Naive B cell (primary cell): ENCODE results near the gene OSBPL9. TPM values are rescaled to one million over a fixed set of nuclear protein-coding genes. Genes with fewer than 3 reads are reported as not detected.
A peak's percentile ranks its signal among the peaks of the same experiment; 100 is the strongest.

Source experiments
- ATAC-seq, 2 donors: fragments of 150-1000 bp; cut with Tn5 transposase; 2 replicates each; pipeline ENCODE4 v1.10.0; 2021; ENCODE audit warnings: low read depth in 2 of 2, mild to moderate bottlenecking in 2 of 2, moderate library complexity in 2 of 2
- DNase-seq: peaks from one replicate; pipeline ENCODE4 v3.0.0; 2022
- H3K27ac Mint-ChIP-seq, 6 donors: one replicate each; pipeline ENCODE4 v1.8.0; 2020 to 2022; ENCODE audit warnings: mild to moderate bottlenecking in 6 of 6, mixed read lengths in 6 of 6, moderate library complexity in 5 of 6, inconsistent platforms in 2 of 6
- H3K27me3 Mint-ChIP-seq, 3 donors: one replicate each; pipeline ENCODE4 v1.8.0; 2021 to 2022; ENCODE audit warnings: mixed read lengths in 3 of 3, mild to moderate bottlenecking in 1 of 3
- H3K36me3 Mint-ChIP-seq, 2 donors: one replicate each; pipeline ENCODE4 v1.8.0; 2020 to 2022; ENCODE audit warnings: mixed read lengths in 2 of 2, inconsistent platforms in 1 of 2, mild to moderate bottlenecking in 1 of 2
- H3K4me1 Mint-ChIP-seq, 3 donors: one replicate each; pipeline ENCODE4 v1.8.0; 2020 to 2022; ENCODE audit warnings: mixed read lengths in 3 of 3, inconsistent platforms in 1 of 3, mild to moderate bottlenecking in 1 of 3, moderate library complexity in 1 of 3
- H3K4me3 Mint-ChIP-seq, 8 donors: one replicate each; pipeline ENCODE4 v1.8.0; 2020 to 2022; ENCODE audit warnings: mild to moderate bottlenecking in 8 of 8, mixed read lengths in 8 of 8, moderate library complexity in 8 of 8, inconsistent platforms in 2 of 8
- H3K9me3 Mint-ChIP-seq, 7 donors: one replicate each; pipeline ENCODE4 v1.8.0; 2020 to 2022; ENCODE audit warnings: mixed read lengths in 7 of 7, mild to moderate bottlenecking in 5 of 7, inconsistent platforms in 2 of 7, moderate library complexity in 1 of 7
- polyA plus RNA-seq, 6 donors: library from polyadenylated mRNA; unstranded; fragments of 300-500 nt; fragmentation: Illumina TruSeq; gene quantifications; one replicate each; pipeline ENCODE4 v1.2.3, GENCODE V29; 2021; ENCODE audit warnings: low read depth in 6 of 6

The OSBPL9 gene
- polyA plus RNA-seq, 6 donors from 2014 or later, result 46.7 to 77.8 (median 52.9) TPM

GRCh38 chr1:51733793-51734522 is 117.1 kb downstream of the OSBPL9 start:
- Mint-ChIP-seq H3K4me3 (no peak overlapping the region), H3K36me3 (no peaks in the 10 kb centered on the region), H3K27me3 (no peaks in the 10 kb centered on the region), H3K4me1 (peaks cover 25 to 52% (median 45%) of the 10 kb centered on the region in 3 donors), H3K9me3 (no peaks in the 10 kb centered on the region), H3K27ac (peak overlapping the region in 1 of 6 donors; percentile 70)
- no peak for DNase-seq
- no peak for ATAC-seq

GRCh38 chr1:51734896-51735745 is 118.2 kb downstream of the OSBPL9 start:
- ATAC-seq (no peak), DNase-seq (no peak)
- peaks cover 29 to 55% (median 44%) of the 10 kb centered on the region in 3 donors for H3K4me1 Mint-ChIP-seq
- H3K27me3 Mint-ChIP-seq, result no peaks in the 10 kb centered on the region
- no peaks in the 10 kb centered on the region for H3K9me3 Mint-ChIP-seq
- peak overlapping the region in 4 of 6 donors; percentile 4 to 57 (median 20) for H3K27ac Mint-ChIP-seq
- H3K4me3 Mint-ChIP-seq, result peak overlapping the region in 1 of 8 donors; percentile 3
- no peaks in the 10 kb centered on the region for H3K36me3 Mint-ChIP-seq

- Mint-ChIP-seq H3K27ac (peak overlapping the region in 3 of 6 donors; percentile 1 to 5 (median 4)), H3K27me3 (no peaks in the 10 kb centered on the region), H3K4me3 (no peak overlapping the region), H3K4me1 (peaks cover 32 to 55% (median 39%) of the 10 kb centered on the region in 3 donors), H3K9me3 (no peaks in the 10 kb centered on the region), H3K36me3 (no peaks in the 10 kb centered on the region)
- DNase-seq, result no peak
- ATAC-seq, result no peak
Observed at GRCh38 chr1:51735746-51736254, 118.9 kb downstream of the OSBPL9 start.

- Mint-ChIP-seq H3K27me3 (no peaks in the 10 kb centered on the region), H3K27ac (peak overlapping the region in 1 of 6 donors; percentile 63), H3K4me1 (peaks cover 40 to 60% (median 42%) of the 10 kb centered on the region in 3 donors), H3K36me3 (peaks cover 2 to 3% of the 10 kb centered on the region in 2 donors), H3K4me3 (no peak overlapping the region), H3K9me3 (no peaks in the 10 kb centered on the region)
- ATAC-seq, result no peak
- no peak for DNase-seq
Observed at GRCh38 chr1:51736702-51737101, 119.8 kb downstream of the OSBPL9 start.

- Mint-ChIP-seq H3K36me3 (peaks cover 4 to 8% of the 10 kb centered on the region in 2 donors), H3K9me3 (no peaks in the 10 kb centered on the region), H3K27me3 (no peaks in the 10 kb centered on the region), H3K27ac (peak overlapping the region in 2 of 6 donors; percentile 71 to 74), H3K4me1 (peaks cover 29 to 47% (median 33%) of the 10 kb centered on the region in 3 donors), H3K4me3 (no peak overlapping the region)
- DNase-seq (no peak), ATAC-seq (no peak)
Observed at GRCh38 chr1:51738681-51739080, 121.8 kb downstream of the OSBPL9 start.

- ATAC-seq, result no peak
Observed at GRCh38 chr1:51740652-51741051, 123.8 kb downstream of the OSBPL9 start.

GRCh38 chr1:51741121-51741681 is 124.3 kb downstream of the OSBPL9 start:
- H3K27ac Mint-ChIP-seq, result peak overlapping the region in 2 of 6 donors; percentile 18 to 29
- peaks cover 8% of the 10 kb centered on the region in 2 donors for H3K36me3 Mint-ChIP-seq
- H3K27me3 Mint-ChIP-seq, result no peaks in the 10 kb centered on the region
- DNase-seq (no peak), ATAC-seq (no peak)
- H3K9me3 Mint-ChIP-seq, result no peaks in the 10 kb centered on the region
- no peak overlapping the region for H3K4me3 Mint-ChIP-seq
- H3K4me1 Mint-ChIP-seq, result peaks cover 12 to 38% (median 26%) of the 10 kb centered on the region in 3 donors

More at GRCh38 chr1:51740652-51741051, 123.8 kb downstream of the OSBPL9 start:
- Mint-ChIP-seq H3K4me3 (no peak overlapping the region), H3K36me3 (peaks cover 8% of the 10 kb centered on the region in 2 donors), H3K9me3 (no peaks in the 10 kb centered on the region), H3K27me3 (no peaks in the 10 kb centered on the region), H3K27ac (peak overlapping the region in 2 of 6 donors; percentile 15 to 18), H3K4me1 (peaks cover 13 to 41% (median 26%) of the 10 kb centered on the region in 3 donors)
- no peak for DNase-seq

GRCh38 chr1:51744506-51745303 is 127.8 kb downstream of the OSBPL9 start:
- Mint-ChIP-seq H3K9me3 (no peaks in the 10 kb centered on the region), H3K4me3 (no peak overlapping the region), H3K4me1 (peaks cover 11 to 22% (median 20%) of the 10 kb centered on the region in 3 donors), H3K27me3 (no peaks in the 10 kb centered on the region), H3K36me3 (peaks cover 8% of the 10 kb centered on the region in 2 donors), H3K27ac (peak overlapping the region in 1 of 6 donors; percentile 5)
- ATAC-seq (no peak), DNase-seq (no peak)

GRCh38 chr1:51745304-51745570 is 128.3 kb downstream of the OSBPL9 start:
- DNase-seq (no peak), ATAC-seq (no peak)
- Mint-ChIP-seq H3K4me1 (peaks cover 9 to 18% (median 15%) of the 10 kb centered on the region in 3 donors), H3K27ac (peak overlapping the region in 1 of 6 donors; percentile 5), H3K36me3 (peaks cover 8% of the 10 kb centered on the region in 2 donors), H3K9me3 (no peaks in the 10 kb centered on the region), H3K4me3 (no peak overlapping the region), H3K27me3 (no peaks in the 10 kb centered on the region)

GRCh38 chr1:51749151-51749550 is 132.3 kb downstream of the OSBPL9 start:
- Mint-ChIP-seq H3K4me1 (peaks cover 0 to 5% (median 5%) of the 10 kb centered on the region in 3 donors), H3K27me3 (no peaks in the 10 kb centered on the region), H3K4me3 (no peak overlapping the region), H3K36me3 (peaks cover 9 to 14% of the 10 kb centered on the region in 2 donors), H3K9me3 (peaks cover 0 to 5% (median 3%) of the 10 kb centered on the region in 7 donors), H3K27ac (no peak overlapping the region)
- ATAC-seq (no peak), DNase-seq (no peak)

GRCh38 chr1:51750218-51750617 is 133.3 kb downstream of the OSBPL9 start:
- no peak overlapping the region for H3K4me3 Mint-ChIP-seq
- ATAC-seq, result no peak
- no peak for DNase-seq
- peaks cover 0 to 5% (median 3%) of the 10 kb centered on the region in 7 donors for H3K9me3 Mint-ChIP-seq
- no peaks in the 10 kb centered on the region for H3K27me3 Mint-ChIP-seq
- H3K27ac Mint-ChIP-seq, result no peak overlapping the region
- H3K36me3 Mint-ChIP-seq, result peaks cover 9% of the 10 kb centered on the region in 2 donors
- peaks cover 0 to under 1% (median 0%) of the 10 kb centered on the region in 3 donors for H3K4me1 Mint-ChIP-seq

GRCh38 chr1:51750729-51751128 is 133.8 kb downstream of the OSBPL9 start:
- Mint-ChIP-seq H3K4me3 (no peak overlapping the region), H3K27ac (no peak overlapping the region), H3K9me3 (peaks cover 0 to 5% (median 3%) of the 10 kb centered on the region in 7 donors), H3K36me3 (peaks cover 9% of the 10 kb centered on the region in 2 donors), H3K4me1 (no peaks in the 10 kb centered on the region), H3K27me3 (no peaks in the 10 kb centered on the region)
- ATAC-seq (no peak), DNase-seq (no peak)
